Measurements from ENCODE around the gene GIT2.

The GIT2 gene

GRCh38 chr12:109950625-109951024 is 45.5 kb downstream of the GIT2 start:
- H3F3A ChIP-seq (ENCODE audit: insufficient read depth, low read length), result no peaks in the 10 kb centered on the region
- H3K27ac ChIP-seq (ENCODE audit: low read length), result no peak overlapping the region
- no peaks in the 10 kb centered on the region for H4K20me1 ChIP-seq (ENCODE audit: insufficient read depth, low read length)
- H3K27me3 ChIP-seq (replicated peaks; ENCODE audit: insufficient read depth, low read length), result no peaks in the 10 kb centered on the region
- H3K36me3 ChIP-seq (replicated peaks; ENCODE audit: insufficient read depth, low read length), result no peaks in the 10 kb centered on the region
- H2AFZ ChIP-seq (ENCODE audit: low read length), result no peak overlapping the region
- DNase-seq, result no peak
- no peaks in the 10 kb centered on the region for H3K4me1 ChIP-seq (ENCODE audit: low read length)
- no peaks in the 10 kb centered on the region for H3K79me2 ChIP-seq (ENCODE audit: low read length)
- TF ChIP-seq EZH2phosphoT487 (IDR thresholded peaks at IDR 0.05; ENCODE audit: low read length), result no peak
- no peak for TF ChIP-seq CTCF (IDR thresholded peaks at IDR 0.05; ENCODE audit: low read length)
- no peak for TF ChIP-seq EZH2 (optimal IDR thresholded peaks at IDR 0.05; ENCODE audit: low read depth, low read length)
- no peak overlapping the region for H3K4me2 ChIP-seq (ENCODE audit: low read depth, low read length)
- no peaks in the 10 kb centered on the region for H3K9me2 ChIP-seq (replicated peaks; ENCODE audit: insufficient read depth, low read length)
- no peak overlapping the region for H3K4me3 ChIP-seq (ENCODE audit: low read length)
- no peaks in the 10 kb centered on the region for H3K9me3 ChIP-seq (replicated peaks; ENCODE audit: insufficient read depth, low read length)
- H3K9ac ChIP-seq (ENCODE audit: low read length), result no peak overlapping the region

GRCh38 chr12:109949089-109949488 is 47.1 kb downstream of the GIT2 start:
- Histone ChIP-seq H3K9me2 (replicated peaks; ENCODE audit: insufficient read depth, low read length) (no peaks in the 10 kb centered on the region), H3K36me3 (replicated peaks; ENCODE audit: insufficient read depth, low read length) (no peaks in the 10 kb centered on the region), H4K20me1 (ENCODE audit: insufficient read depth, low read length) (no peaks in the 10 kb centered on the region), H3K9ac (ENCODE audit: low read length) (no peak overlapping the region), H3K27ac (ENCODE audit: low read length) (no peak overlapping the region), H3K4me2 (ENCODE audit: low read depth, low read length) (no peak overlapping the region), H3F3A (ENCODE audit: insufficient read depth, low read length) (no peaks in the 10 kb centered on the region), H3K27me3 (replicated peaks; ENCODE audit: insufficient read depth, low read length) (no peaks in the 10 kb centered on the region), H3K79me2 (ENCODE audit: low read length) (no peaks in the 10 kb centered on the region), H3K9me3 (replicated peaks; ENCODE audit: insufficient read depth, low read length) (no peaks in the 10 kb centered on the region), H3K4me1 (ENCODE audit: low read length) (no peaks in the 10 kb centered on the region), H2AFZ (ENCODE audit: low read length) (no peak overlapping the region), H3K4me3 (ENCODE audit: low read length) (no peak overlapping the region)
- no peak for DNase-seq
- TF ChIP-seq EZH2 (optimal IDR thresholded peaks at IDR 0.05; ENCODE audit: low read depth, low read length) (no peak), EZH2phosphoT487 (IDR thresholded peaks at IDR 0.05; ENCODE audit: low read length) (no peak), CTCF (IDR thresholded peaks at IDR 0.05; ENCODE audit: low read length) (no peak)

GRCh38 chr12:109948368-109948767 is 47.8 kb downstream of the GIT2 start:
- Histone ChIP-seq H2AFZ (ENCODE audit: low read length) (no peak overlapping the region), H4K20me1 (ENCODE audit: insufficient read depth, low read length) (no peaks in the 10 kb centered on the region), H3K4me3 (ENCODE audit: low read length) (no peak overlapping the region), H3K9me3 (replicated peaks; ENCODE audit: insufficient read depth, low read length) (no peaks in the 10 kb centered on the region), H3K79me2 (ENCODE audit: low read length) (no peaks in the 10 kb centered on the region), H3K4me1 (ENCODE audit: low read length) (no peaks in the 10 kb centered on the region), H3K9ac (ENCODE audit: low read length) (no peak overlapping the region), H3K36me3 (replicated peaks; ENCODE audit: insufficient read depth, low read length) (no peaks in the 10 kb centered on the region), H3K27ac (ENCODE audit: low read length) (no peak overlapping the region), H3K9me2 (replicated peaks; ENCODE audit: insufficient read depth, low read length) (no peaks in the 10 kb centered on the region), H3F3A (ENCODE audit: insufficient read depth, low read length) (no peaks in the 10 kb centered on the region), H3K4me2 (ENCODE audit: low read depth, low read length) (no peak overlapping the region), H3K27me3 (replicated peaks; ENCODE audit: insufficient read depth, low read length) (no peaks in the 10 kb centered on the region)
- DNase-seq, result no peak
- no peak for TF ChIP-seq EZH2 (optimal IDR thresholded peaks at IDR 0.05; ENCODE audit: low read depth, low read length)

GRCh38 chr12:109947521-109947920 is 48.6 kb downstream of the GIT2 start:
- H2AFZ ChIP-seq (ENCODE audit: low read length), result no peak overlapping the region
- H3K27me3 ChIP-seq (replicated peaks; ENCODE audit: insufficient read depth, low read length), result no peaks in the 10 kb centered on the region
- no peaks in the 10 kb centered on the region for H4K20me1 ChIP-seq (ENCODE audit: insufficient read depth, low read length)
- TF ChIP-seq EZH2 (optimal IDR thresholded peaks at IDR 0.05; ENCODE audit: low read depth, low read length), result no peak
- TF ChIP-seq CTCF (IDR thresholded peaks at IDR 0.05; ENCODE audit: low read length), result no peak
- no peak for TF ChIP-seq EZH2phosphoT487 (IDR thresholded peaks at IDR 0.05; ENCODE audit: low read length)
- H3K4me1 ChIP-seq (ENCODE audit: low read length), result no peaks in the 10 kb centered on the region
- no peak overlapping the region for H3K27ac ChIP-seq (ENCODE audit: low read length)
- H3K36me3 ChIP-seq (replicated peaks; ENCODE audit: insufficient read depth, low read length), result no peaks in the 10 kb centered on the region
- no peaks in the 10 kb centered on the region for H3K79me2 ChIP-seq (ENCODE audit: low read length)
- no peaks in the 10 kb centered on the region for H3K9me2 ChIP-seq (replicated peaks; ENCODE audit: insufficient read depth, low read length)
- DNase-seq, result no peak
- no peaks in the 10 kb centered on the region for H3K9me3 ChIP-seq (replicated peaks; ENCODE audit: insufficient read depth, low read length)
- H3K4me2 ChIP-seq (ENCODE audit: low read depth, low read length), result no peak overlapping the region
- no peaks in the 10 kb centered on the region for H3F3A ChIP-seq (ENCODE audit: insufficient read depth, low read length)
- no peak overlapping the region for H3K4me3 ChIP-seq (ENCODE audit: low read length)
- H3K9ac ChIP-seq (ENCODE audit: low read length), result no peak overlapping the region

All from MM.1S (cell line).